Spleen (tissue), 7 donors: ENCODE data around the gene ADRB2.

ENCODE experiments used
- CTCF ChIP-seq, 11 experiments: fragments of 200-600 bp in 7 of 11; fragments of 450-650 bp in 4 of 11; sonication (generic) in 4 of 11; IDR thresholded peaks in 8 of 11; conservative IDR thresholded peaks in 3 of 11; 1 replicate in 7 of 11; 2 replicates in 4 of 11; pipeline versions ENCODE4 v1.4.0 to v1.8.0; 2016 to 2021; ENCODE audit warnings: antibody characterized with exemption in 11 of 11, inconsistent platforms in 4 of 11, mild to moderate bottlenecking in 1 of 11
- POLR2A ChIP-seq, 3 donors: fragments of 450-650 bp; IDR thresholded peaks; one replicate each; pipeline ENCODE4 v1.5.1; 2017; ENCODE audit warnings: antibody characterized with exemption in 3 of 3, mild to moderate bottlenecking in 1 of 3
- POLR2AphosphoS5 ChIP-seq, 3 donors: sonication (generic); formaldehyde crosslinking; IDR thresholded peaks; one replicate each; pipeline ENCODE4 v1.5.1; 2017; ENCODE audit warnings: antibody characterized with exemption in 3 of 3
- donor health status: DM: no; HTN: no; CAD: no; lungs with moderate emphysema.
- donor health status: DM: no; HTN: no; CAD: no.
- donor health status: DM: no; HTN: no; CAD: no.

- TF ChIP-seq CTCF (IDR thresholded peaks at IDR 0.05 in 8 of 11, conservative IDR thresholded peaks at IDR 0.05 in 3 of 11) (peak in 7 of 11 experiments; percentile 33 to 67 (median 58)), POLR2A (IDR thresholded peaks at IDR 0.05) (no peak), POLR2AphosphoS5 (IDR thresholded peaks at IDR 0.05) (no peak)
Measured at GRCh38 chr5:148820461-148821395, 5.7 kb upstream of the ADRB2 start.
